ENCODE results near the gene SORBS1. TPM values are rescaled to one million over a fixed set of nuclear protein-coding genes. Genes with fewer than 3 reads are reported as not detected.

The SORBS1 gene
- total RNA-seq, 1 donor from 2014 or later, result 28.2 TPM

DNA sequence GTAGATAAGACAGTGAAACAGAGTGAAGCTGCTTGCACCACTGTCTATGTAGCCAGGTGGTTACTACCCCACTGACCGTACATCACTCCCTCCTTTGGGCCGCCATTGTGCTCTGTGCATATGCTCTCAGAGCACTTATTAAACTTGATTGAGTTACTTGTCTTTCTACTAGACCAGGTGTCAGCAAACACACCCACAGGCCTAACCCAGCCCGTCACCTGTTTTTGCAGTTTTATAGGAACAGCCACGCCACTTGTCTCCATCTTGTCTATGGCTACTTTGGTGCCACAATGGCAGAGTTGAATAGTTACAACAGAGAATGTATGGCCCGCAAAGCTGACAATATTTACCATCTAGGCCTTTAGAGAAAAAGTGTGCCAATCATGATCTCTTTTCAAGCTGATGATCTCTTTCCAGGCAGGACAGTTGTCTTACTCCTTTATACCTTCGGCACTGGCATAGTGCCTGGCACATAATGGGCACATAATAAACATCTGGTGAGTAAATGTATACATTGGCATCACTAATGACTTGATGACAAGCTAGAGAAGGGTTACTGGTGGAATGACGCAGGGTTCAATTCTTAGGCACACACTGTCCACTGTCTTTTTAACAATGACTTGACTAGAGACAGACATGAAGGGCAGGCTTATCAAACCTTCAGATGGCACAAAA is 36.7 kb downstream of the SORBS1 start:
- TF ChIP-seq, protein P1, sequence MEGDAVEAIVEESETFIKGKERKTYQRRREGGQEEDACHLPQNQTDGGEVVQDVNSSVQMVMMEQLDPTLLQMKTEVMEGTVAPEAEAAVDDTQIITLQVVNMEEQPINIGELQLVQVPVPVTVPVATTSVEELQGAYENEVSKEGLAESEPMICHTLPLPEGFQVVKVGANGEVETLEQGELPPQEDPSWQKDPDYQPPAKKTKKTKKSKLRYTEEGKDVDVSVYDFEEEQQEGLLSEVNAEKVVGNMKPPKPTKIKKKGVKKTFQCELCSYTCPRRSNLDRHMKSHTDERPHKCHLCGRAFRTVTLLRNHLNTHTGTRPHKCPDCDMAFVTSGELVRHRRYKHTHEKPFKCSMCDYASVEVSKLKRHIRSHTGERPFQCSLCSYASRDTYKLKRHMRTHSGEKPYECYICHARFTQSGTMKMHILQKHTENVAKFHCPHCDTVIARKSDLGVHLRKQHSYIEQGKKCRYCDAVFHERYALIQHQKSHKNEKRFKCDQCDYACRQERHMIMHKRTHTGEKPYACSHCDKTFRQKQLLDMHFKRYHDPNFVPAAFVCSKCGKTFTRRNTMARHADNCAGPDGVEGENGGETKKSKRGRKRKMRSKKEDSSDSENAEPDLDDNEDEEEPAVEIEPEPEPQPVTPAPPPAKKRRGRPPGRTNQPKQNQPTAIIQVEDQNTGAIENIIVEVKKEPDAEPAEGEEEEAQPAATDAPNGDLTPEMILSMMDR (conservative IDR thresholded peaks at IDR 0.05), result no peak
- no peaks in the 10 kb centered on the region for H3K36me3 Mint-ChIP-seq
- no peak for DNase-seq (ENCODE audit: extremely low spot score, unreplicated experiment)
- H3K4me1 Mint-ChIP-seq (ENCODE audit: unreplicated experiment), result peaks cover 9% of the 10 kb centered on the region
- H3K9me3 Mint-ChIP-seq, result no peaks in the 10 kb centered on the region
- H3K27me3 Mint-ChIP-seq, result no peaks in the 10 kb centered on the region
- H3K4me3 Mint-ChIP-seq, result no peak overlapping the region
- no peak overlapping the region for H3K27ac Mint-ChIP-seq

DNA sequence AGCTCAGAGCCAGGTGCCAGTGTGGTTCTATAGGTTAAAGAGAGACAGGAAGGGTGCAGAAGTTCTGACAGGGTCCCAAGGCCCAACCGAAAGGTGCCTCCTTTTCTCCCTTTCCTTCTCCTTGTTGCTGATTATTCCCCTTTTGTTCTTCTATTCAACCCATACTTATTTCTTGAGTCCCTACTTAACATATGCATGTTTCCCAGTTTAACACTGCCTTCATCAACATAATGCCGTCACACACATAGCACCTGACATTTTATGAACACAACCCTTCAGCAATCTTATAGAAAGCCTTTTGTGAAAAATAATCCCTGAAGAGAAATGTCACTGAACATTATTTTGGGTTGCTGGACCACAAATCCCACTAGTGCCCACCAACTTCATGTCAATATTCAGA is 39.1 kb downstream of the SORBS1 start:
- TF ChIP-seq, protein P1 (conservative IDR thresholded peaks at IDR 0.05), result no peak
- H3K27me3 Mint-ChIP-seq, result no peaks in the 10 kb centered on the region
- H3K4me3 Mint-ChIP-seq, result no peak overlapping the region
- DNase-seq (ENCODE audit: extremely low spot score, unreplicated experiment), result no peak
- H3K36me3 Mint-ChIP-seq, result no peaks in the 10 kb centered on the region
- H3K9me3 Mint-ChIP-seq, result no peaks in the 10 kb centered on the region
- H3K27ac Mint-ChIP-seq, result no peak overlapping the region
- peaks cover 4% of the 10 kb centered on the region for H3K4me1 Mint-ChIP-seq (ENCODE audit: unreplicated experiment)

DNA sequence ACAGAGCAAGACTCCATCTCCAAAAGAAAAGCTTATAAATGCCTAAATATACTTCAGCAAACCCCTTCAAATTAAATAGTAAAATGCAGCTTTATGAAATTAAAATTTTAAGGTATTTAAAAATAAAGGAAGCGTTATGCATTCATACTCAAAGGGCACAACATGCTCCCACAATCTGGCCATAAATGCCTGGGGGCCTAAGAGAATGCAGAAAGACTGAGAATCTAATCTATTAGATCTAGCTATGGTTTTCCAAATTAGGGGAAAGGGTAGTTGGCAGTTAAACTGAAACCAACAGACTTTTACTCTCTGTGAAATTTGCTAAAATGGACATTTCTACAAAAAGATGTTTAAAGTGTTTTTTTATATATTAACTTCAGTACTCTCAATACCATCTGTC is 40.6 kb downstream of the SORBS1 start:
- H3K27me3 Mint-ChIP-seq, result no peaks in the 10 kb centered on the region
- no peak for DNase-seq (ENCODE audit: extremely low spot score, unreplicated experiment)
- H3K27ac Mint-ChIP-seq, result no peak overlapping the region
- peaks cover 4% of the 10 kb centered on the region for H3K4me1 Mint-ChIP-seq (ENCODE audit: unreplicated experiment)
- H3K36me3 Mint-ChIP-seq, result no peaks in the 10 kb centered on the region
- H3K4me3 Mint-ChIP-seq, result no peak overlapping the region
- TF ChIP-seq, protein P1 (conservative IDR thresholded peaks at IDR 0.05), result no peak
- H3K9me3 Mint-ChIP-seq, result no peaks in the 10 kb centered on the region

DNA sequence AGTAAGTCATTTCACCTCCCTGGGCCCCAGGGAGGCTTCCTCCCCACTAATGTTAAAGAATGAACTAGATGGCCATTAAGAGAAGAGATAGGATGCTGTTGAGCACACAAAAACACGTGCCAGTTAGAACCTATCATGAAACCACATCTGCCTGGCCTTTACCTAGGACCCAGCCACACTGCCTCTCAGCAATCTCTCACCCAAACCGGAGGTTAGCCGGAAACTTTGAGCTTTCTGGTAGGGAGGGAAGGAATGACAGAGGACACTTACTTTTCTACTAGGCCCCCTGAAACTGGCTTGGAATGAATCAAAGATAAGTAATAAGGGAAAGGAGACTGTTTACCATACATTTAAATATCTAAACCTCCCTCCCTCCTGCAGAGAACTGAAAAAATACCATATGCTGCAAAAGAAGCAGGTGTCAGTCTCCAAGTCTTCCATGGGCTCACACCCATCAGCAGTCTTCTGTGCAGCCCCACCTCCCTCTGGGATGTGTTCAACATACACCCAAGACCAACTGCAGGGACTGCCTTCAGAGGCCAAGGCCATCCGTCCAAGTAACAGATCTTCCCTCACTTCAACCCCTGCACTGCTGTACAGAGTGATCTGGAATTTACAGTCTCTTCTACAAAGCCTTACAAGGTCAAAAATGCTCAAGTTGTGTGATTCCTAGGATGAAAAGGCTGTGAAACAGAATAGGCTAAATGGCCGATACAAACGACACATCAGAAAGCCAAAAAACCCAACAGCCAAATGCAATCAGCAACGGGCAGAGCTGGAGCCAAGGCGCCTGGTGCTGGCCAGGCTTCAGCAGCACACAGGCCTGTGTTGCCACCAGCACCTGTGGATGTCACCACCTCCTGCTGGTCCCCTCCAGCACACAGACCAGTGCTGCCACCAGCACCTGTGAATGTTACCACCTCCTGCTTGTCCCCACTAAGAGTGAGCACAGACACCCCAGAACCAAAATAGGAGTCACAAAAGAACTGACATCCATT is 42.4 kb downstream of the SORBS1 start:
- Mint-ChIP-seq H3K4me3 (no peak overlapping the region), H3K36me3 (no peaks in the 10 kb centered on the region), H3K27ac (no peak overlapping the region), H3K9me3 (no peaks in the 10 kb centered on the region), H3K4me1 (ENCODE audit: unreplicated experiment) (peaks cover 4% of the 10 kb centered on the region), H3K27me3 (no peaks in the 10 kb centered on the region)
- TF ChIP-seq, protein P1 (conservative IDR thresholded peaks at IDR 0.05), result no peak
- DNase-seq (ENCODE audit: extremely low spot score, unreplicated experiment), result no peak

DNA sequence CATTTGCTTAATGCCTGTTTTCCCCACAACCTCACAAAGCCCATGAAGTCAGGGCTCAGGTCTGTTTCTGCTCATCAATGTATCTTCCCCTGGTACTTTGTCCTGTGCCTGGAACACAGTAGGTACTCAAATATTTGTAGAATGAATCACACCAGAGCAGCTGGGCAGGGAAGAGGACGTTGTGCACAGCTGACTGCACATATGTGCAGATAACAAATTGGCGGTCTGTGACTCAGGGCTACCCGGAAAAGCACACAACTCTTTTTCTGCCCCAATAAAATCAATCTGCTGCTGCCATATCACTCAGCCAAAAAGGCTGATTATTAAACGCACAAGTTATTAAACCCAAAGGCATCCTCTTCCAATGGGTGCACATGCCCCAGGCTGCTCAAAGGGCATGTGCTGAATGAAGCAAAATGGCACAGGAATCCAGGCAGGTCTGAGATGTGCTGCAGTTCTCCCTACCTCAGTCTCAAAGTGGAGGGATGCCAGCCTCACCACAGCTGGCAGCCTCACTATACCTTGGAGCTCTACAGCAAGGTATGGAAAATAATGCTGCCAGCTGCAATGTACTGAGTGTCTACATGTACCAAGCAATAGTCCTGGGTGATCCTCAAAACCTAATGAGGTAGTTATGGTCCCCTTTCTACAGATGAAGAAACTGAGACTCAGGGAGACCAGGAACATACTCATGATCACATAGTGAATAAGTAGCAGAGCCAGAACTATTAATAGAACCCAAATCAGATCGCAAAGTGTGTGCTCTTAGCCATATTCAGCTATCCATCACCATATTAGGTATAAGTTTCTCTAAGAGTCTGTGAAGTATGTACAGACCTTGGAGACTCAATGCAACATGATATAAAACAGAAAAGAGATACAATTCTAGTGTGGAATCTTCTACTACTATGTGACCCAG is 43.4 kb downstream of the SORBS1 start:
- H3K27me3 Mint-ChIP-seq, result no peaks in the 10 kb centered on the region
- H3K9me3 Mint-ChIP-seq, result no peaks in the 10 kb centered on the region
- H3K36me3 Mint-ChIP-seq, result no peaks in the 10 kb centered on the region
- no peak overlapping the region for H3K27ac Mint-ChIP-seq
- H3K4me3 Mint-ChIP-seq, result no peak overlapping the region
- no peak for DNase-seq (ENCODE audit: extremely low spot score, unreplicated experiment)
- TF ChIP-seq, protein P1 (conservative IDR thresholded peaks at IDR 0.05), result no peak
- H3K4me1 Mint-ChIP-seq (ENCODE audit: unreplicated experiment), result no peaks in the 10 kb centered on the region

Measured in type B pancreatic cell (in vitro differentiated cells).